Parathyroid adenoma (tissue), 2 donors: ENCODE data around the gene CDKL5.

ENCODE experiments used
- H2AFZ ChIP-seq: fragments of 300-600 bp; sonication (generic); one replicate; pipeline ENCODE4 v1.7.0; 2017; ENCODE audit warnings: antibody characterized with exemption, mild to moderate bottlenecking
- H3K27ac ChIP-seq: fragments of 300-600 bp; sonication (generic); one replicate; pipeline ENCODE4 v1.7.0; 2017
- H3K27me3 ChIP-seq: fragments of 300-600 bp; sonication (generic); one replicate; pipeline ENCODE4 v1.7.0; 2017; ENCODE audit warnings: low read length; ENCODE audit not compliant: control insufficient read depth, insufficient read depth
- H3K36me3 ChIP-seq: fragments of 300-600 bp; sonication (generic); one replicate; pipeline ENCODE4 v1.7.0; 2017; ENCODE audit warnings: low read length; ENCODE audit not compliant: control insufficient read depth, insufficient read depth
- H3K4me1 ChIP-seq: fragments of 300-600 bp; sonication (generic); one replicate; pipeline ENCODE4 v1.7.0; 2017; ENCODE audit warnings: control low read depth
- H3K4me2 ChIP-seq: fragments of 300-600 bp; sonication (generic); one replicate; pipeline ENCODE4 v1.7.0; 2017; ENCODE audit warnings: low read length
- H3K4me3 ChIP-seq: fragments of 300-600 bp; sonication (generic); one replicate; pipeline ENCODE4 v1.7.0; 2017; ENCODE audit warnings: low read depth, low read length
- H3K79me2 ChIP-seq: fragments of 300-600 bp; sonication (generic); one replicate; pipeline ENCODE4 v1.7.0; 2017; ENCODE audit warnings: control low read depth
- H3K9ac ChIP-seq: fragments of 300-600 bp; sonication (generic); one replicate; pipeline ENCODE4 v1.7.0; 2017; ENCODE audit warnings: mild to moderate bottlenecking
- H3K9me3 ChIP-seq: fragments of 300-600 bp; sonication (generic); one replicate; pipeline ENCODE4 v1.7.0; 2017; ENCODE audit warnings: low read length; ENCODE audit not compliant: control insufficient read depth
- CTCF ChIP-seq: fragments of 300-600 bp; sonication (generic); IDR thresholded peaks from one replicate; pipeline ENCODE4 v1.7.0; 2017; ENCODE audit warnings: antibody characterized with exemption, mild to moderate bottlenecking
- donor health status: primary hyperparathyroidism.

The CDKL5 gene

DNA sequence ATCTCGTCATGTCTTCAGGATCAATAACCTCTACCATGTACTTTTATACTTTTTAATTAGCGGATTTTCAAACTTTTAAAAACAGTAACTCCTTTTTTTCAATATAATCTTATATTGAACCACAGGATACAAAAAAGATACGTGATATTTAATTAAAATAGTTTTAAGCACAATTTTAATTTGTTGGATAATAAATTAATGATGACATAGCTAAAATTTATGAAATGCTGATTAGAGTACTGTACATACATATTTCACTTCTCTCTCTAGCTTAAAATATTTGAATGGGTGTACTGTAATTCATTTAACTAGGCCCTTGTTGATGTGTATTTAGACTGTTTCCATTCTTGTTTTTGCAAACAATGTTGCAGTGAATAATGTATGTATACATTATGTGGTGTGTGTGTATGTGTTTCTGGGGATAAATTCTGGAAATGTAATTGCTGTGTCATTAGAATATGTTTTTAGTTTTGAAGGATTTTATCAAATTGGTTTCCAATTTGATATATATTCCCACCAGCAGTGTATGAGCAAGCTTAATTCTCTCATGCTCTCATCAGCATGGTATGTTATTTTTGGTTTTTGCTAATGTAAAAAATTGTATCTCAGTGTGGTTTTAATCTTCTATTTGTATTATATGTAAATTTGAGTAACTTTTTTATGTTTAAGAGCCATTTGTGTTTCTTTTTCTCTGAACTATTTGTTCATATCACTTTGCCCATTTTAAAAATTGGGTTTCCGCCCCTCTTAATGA is 66.4 kb downstream of the CDKL5 start:
- Histone ChIP-seq H3K36me3 (no peaks in the 10 kb centered on the region), H3K27me3 (no peaks in the 10 kb centered on the region), H3K27ac (no peak overlapping the region), H3K4me3 (no peak overlapping the region), H2AFZ (no peak overlapping the region), H3K9ac (no peak overlapping the region), H3K4me1 (no peaks in the 10 kb centered on the region), H3K79me2 (no peaks in the 10 kb centered on the region), H3K9me3 (no peaks in the 10 kb centered on the region), H3K4me2 (no peak overlapping the region)
- TF ChIP-seq CTCF = no peak

GRCh38 chrX:18534949-18535348 is 109.5 kb downstream of the CDKL5 start:
- Histone ChIP-seq H3K4me1 (no peaks in the 10 kb centered on the region), H3K79me2 (no peaks in the 10 kb centered on the region), H3K27me3 (no peaks in the 10 kb centered on the region), H3K36me3 (no peaks in the 10 kb centered on the region), H3K27ac (no peak overlapping the region), H2AFZ (no peak overlapping the region), H3K4me3 (no peak overlapping the region), H3K9ac (no peak overlapping the region), H3K4me2 (no peak overlapping the region), H3K9me3 (no peaks in the 10 kb centered on the region)
- TF ChIP-seq CTCF = no peak

GRCh38 chrX:18537068-18537467 is 111.7 kb downstream of the CDKL5 start:
- H3K9me3 ChIP-seq = no peaks in the 10 kb centered on the region
- no peak overlapping the region for H3K27ac ChIP-seq

GRCh38 chrX:18537524-18537923 is 112.1 kb downstream of the CDKL5 start:
- H3K4me2 ChIP-seq = no peak overlapping the region
- no peak overlapping the region for H2AFZ ChIP-seq
- no peak overlapping the region for H3K27ac ChIP-seq
- H3K4me1 ChIP-seq = no peaks in the 10 kb centered on the region
- H3K36me3 ChIP-seq = no peaks in the 10 kb centered on the region
- no peaks in the 10 kb centered on the region for H3K79me2 ChIP-seq
- no peak overlapping the region for H3K4me3 ChIP-seq
- H3K9me3 ChIP-seq = no peaks in the 10 kb centered on the region
- no peak for TF ChIP-seq CTCF
- no peak overlapping the region for H3K9ac ChIP-seq
- no peaks in the 10 kb centered on the region for H3K27me3 ChIP-seq

More at GRCh38 chrX:18537068-18537467, 111.7 kb downstream of the CDKL5 start:
- Histone ChIP-seq H3K9ac (no peak overlapping the region), H3K27me3 (no peaks in the 10 kb centered on the region), H2AFZ (no peak overlapping the region), H3K4me3 (no peak overlapping the region), H3K79me2 (no peaks in the 10 kb centered on the region), H3K36me3 (no peaks in the 10 kb centered on the region), H3K4me2 (no peak overlapping the region), H3K4me1 (no peaks in the 10 kb centered on the region)
- TF ChIP-seq CTCF = no peak

GRCh38 chrX:18542131-18542530 is 116.7 kb downstream of the CDKL5 start:
- Histone ChIP-seq H3K79me2 (no peaks in the 10 kb centered on the region), H3K9me3 (no peaks in the 10 kb centered on the region), H3K4me1 (no peaks in the 10 kb centered on the region), H2AFZ (no peak overlapping the region), H3K4me2 (no peak overlapping the region), H3K36me3 (no peaks in the 10 kb centered on the region), H3K27me3 (no peaks in the 10 kb centered on the region), H3K9ac (no peak overlapping the region), H3K4me3 (no peak overlapping the region), H3K27ac (no peak overlapping the region)
- TF ChIP-seq CTCF = no peak
